K562 (cell line): ENCODE results near the gene TMEM217. TPM values are rescaled to one million over a fixed set of nuclear protein-coding genes. Genes with fewer than 3 reads are reported as not detected.

ENCODE experiments used
- CEBPG ChIP-seq, 3 experiments: fragments of 200-800 bp in 1 of 3; sonication (Bioruptor generic) in 1 of 3; sonication (generic) in 1 of 3; formaldehyde crosslinking in 1 of 3; IDR thresholded peaks in 2 of 3; conservative IDR thresholded peaks in 1 of 3; 2 replicates each; pipeline versions ENCODE4 v1.6.1 to v1.8.0; 2016 to 2022; ENCODE audit warnings: missing compliant biosample characterization in 2 of 3, missing genetic modification characterization in 2 of 3, mild to moderate bottlenecking in 1 of 3, missing genetic modification reagents in 1 of 3
- CHD4 ChIP-seq: fragments of 200-600 bp; sonication (generic); IDR thresholded peaks from 3 replicates; pipeline ENCODE4 v1.6.1; 2012; ENCODE audit warnings: low read depth, mild to moderate bottlenecking, mixed read lengths, low read length, inconsistent platforms; ENCODE audit not compliant: insufficient read depth, insufficient replicate concordance, poor library complexity, severe bottlenecking
- MED1 ChIP-seq: sonication (generic); formaldehyde crosslinking; IDR thresholded peaks from 2 replicates; pipeline ENCODE4 v1.8.1; 2023; ENCODE audit warnings: missing genetic modification reagents, borderline replicate concordance
- MTA3 ChIP-seq: fragments of 450-650 bp; formaldehyde crosslinking; IDR thresholded peaks from 2 replicates; pipeline ENCODE4 v1.6.1; 2017; ENCODE audit warnings: mild to moderate bottlenecking, borderline replicate concordance
- PBX2 ChIP-seq, 2 experiments: IDR thresholded peaks in 1 of 2; conservative IDR thresholded peaks in 1 of 2; 2 replicates each; pipeline ENCODE4 v1.6.1; 2016; ENCODE audit warnings: low read depth in 2 of 2, mild to moderate bottlenecking in 1 of 2, missing compliant biosample characterization in 1 of 2, missing genetic modification characterization in 1 of 2, moderate library complexity in 1 of 2
- ZFX ChIP-seq: sonication (generic); formaldehyde crosslinking; IDR thresholded peaks from 2 replicates; pipeline ENCODE4 v1.8.0; 2022; ENCODE audit warnings: mild to moderate bottlenecking, missing genetic modification reagents, moderate library complexity
- ZNF140 ChIP-seq: fragments of 250-450 bp; sonication (Bioruptor Pico); IDR thresholded peaks from 2 replicates; pipeline ENCODE4 v1.8.0; 2021; ENCODE audit warnings: moderate library complexity, mild to moderate bottlenecking, inconsistent platforms
- ZNF184 ChIP-seq: sonication (generic); formaldehyde crosslinking; IDR thresholded peaks from 2 replicates; pipeline ENCODE4 v1.5.0; 2020; ENCODE audit warnings: missing genetic modification reagents
- ZNF408 ChIP-seq: fragments of 250-450 bp; sonication (Bioruptor Pico); IDR thresholded peaks from 2 replicates; pipeline ENCODE4 v1.4.0; 2020; ENCODE audit warnings: low read depth, mild to moderate bottlenecking, moderate library complexity
- polyA plus RNA-seq, 8 experiments: library from polyadenylated mRNA; depleted of rRNA in 4 of 8; stranded (reverse) in 5 of 8; unstranded in 3 of 8; fragments of >200 nt; fragmentation: Nextera tagmentation in 2 of 8; fragmentation: Illumina TruSeq in 1 of 8; extraction: Ambion mirVana in 2 of 8; extraction: Trizol in 1 of 8; gene quantifications; 2 replicates each; pipeline versions ENCODE4 v1.2.1 to v1.2.3, GENCODE V29; 2011 to 2014; ENCODE audit warnings: inconsistent platforms in 1 of 8, missing spikeins in 1 of 8
- total RNA-seq, 7 experiments: library from RNA; depleted of rRNA in 6 of 7; stranded (reverse); fragments of >200 nt in 6 of 7; fragmentation: Illumina TruSeq in 2 of 7; extraction: Trizol in 2 of 7; gene quantifications; 2 replicates each; pipeline versions ENCODE4 v1.2.1 to v1.2.3, GENCODE V29; 2011 to 2021; ENCODE audit warnings: low replicate concordance in 1 of 7
- TF ChIP-seq, protein P1 (sequence below): IDR thresholded peaks from 3 replicates; pipeline ENCODE4 v1.6.1; 2011; ENCODE audit warnings: borderline replicate concordance, mild to moderate bottlenecking, moderate library complexity; ENCODE audit not compliant: insufficient read length; ENCODE audit errors: extremely low read depth
- TF ChIP-seq, protein P2 (sequence below): fragments of 250-450 bp; sonication (Bioruptor Pico); IDR thresholded peaks from 2 replicates; pipeline ENCODE4 v1.8.0; 2022; ENCODE audit warnings: inconsistent platforms, mild to moderate bottlenecking, moderate library complexity, borderline replicate concordance
- TF ChIP-seq, protein P3 (sequence below): fragments of 450-650 bp; IDR thresholded peaks from 2 replicates; pipeline ENCODE4 v1.6.1; 2014; ENCODE audit warnings: low read depth, mild to moderate bottlenecking, moderate library complexity, borderline replicate concordance
- TF ChIP-seq, protein P4 (sequence below): fragments of 450-650 bp; IDR thresholded peaks from 2 replicates; pipeline ENCODE4 v1.6.1; 2016

TMEM217 gene
- total and polyA plus RNA-seq, 9 of the 15 experiments (the other 6 are each of a cell fraction or from before 2014, with no cell fraction given): 1.3 to 8.0 (median 1.9) TPM

DNA sequence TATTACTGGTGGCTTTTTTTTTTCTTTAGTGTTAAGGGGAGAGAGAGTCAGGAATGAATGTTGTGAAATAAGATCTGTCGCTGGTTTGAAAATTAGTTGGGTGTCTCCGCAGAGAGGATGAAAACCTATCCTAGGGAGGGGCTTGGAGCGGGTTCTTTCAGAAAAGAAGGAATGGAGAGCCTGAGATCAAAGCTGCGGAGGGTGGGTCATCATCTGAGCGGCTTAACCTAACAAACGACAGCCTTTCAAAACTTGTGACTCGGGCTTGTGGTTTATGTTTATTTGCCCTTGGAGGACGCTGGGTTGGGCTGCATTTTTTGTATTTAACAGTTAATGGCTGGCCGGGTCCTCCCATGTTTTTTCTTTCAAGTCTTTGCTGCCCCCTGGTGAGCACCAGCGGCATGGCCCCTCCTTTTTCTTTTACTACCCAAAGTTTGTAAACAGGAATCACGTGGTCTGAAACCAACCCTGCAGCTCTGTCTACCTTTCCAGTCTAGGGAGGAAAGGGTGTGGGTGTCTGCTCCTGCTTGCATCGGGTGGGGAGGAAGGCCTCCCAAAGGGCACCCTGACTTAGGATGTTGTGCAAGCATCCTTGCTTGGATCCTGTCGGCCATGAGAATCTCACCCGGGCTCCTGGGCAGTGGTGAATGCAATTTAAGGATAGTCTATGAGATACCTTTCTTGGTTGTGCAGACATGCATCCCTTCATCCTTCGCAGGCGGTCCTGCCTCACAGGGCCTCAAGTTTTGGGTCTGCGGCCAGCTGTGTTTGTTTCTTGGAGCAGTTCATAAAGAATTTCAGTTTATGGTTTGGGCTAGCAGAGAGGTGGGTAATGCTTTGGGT, 85.8 kb downstream of the TMEM217 start (continued):
- TF ChIP-seq PBX2 (CRISPR knock-in tag; IDR thresholded peaks at IDR 0.05; ENCODE audit: low read depth) (no peak), PBX2 (tag; conservative IDR thresholded peaks at IDR 0.05; ENCODE audit: low read depth) (no peak), ZFX (CRISPR knock-in tag) (0 out of 2 replicates have a peak, but pooled peaks have one; percentile 2), ZNF140 (CRISPR knock-in tag) (no peak), MTA3 (peak; percentile 87), MED1 (CRISPR knock-in tag) (no peak), ZNF408 (CRISPR knock-in tag) (no peak), CEBPG (CRISPR knock-in tag; IDR thresholded peaks at IDR 0.05) (no peak; the same call in 1 of the 2 replicates), CEBPG (tag; conservative IDR thresholded peaks at IDR 0.05 in 1 of 2, IDR thresholded peaks at IDR 0.05 in 1 of 2) (peak; percentile 23 to 45; a peak in 2 of 4 replicates), CHD4 (no peak), ZNF184 (CRISPR knock-in tag) (no peak)
- TF ChIP-seq, protein P1, sequence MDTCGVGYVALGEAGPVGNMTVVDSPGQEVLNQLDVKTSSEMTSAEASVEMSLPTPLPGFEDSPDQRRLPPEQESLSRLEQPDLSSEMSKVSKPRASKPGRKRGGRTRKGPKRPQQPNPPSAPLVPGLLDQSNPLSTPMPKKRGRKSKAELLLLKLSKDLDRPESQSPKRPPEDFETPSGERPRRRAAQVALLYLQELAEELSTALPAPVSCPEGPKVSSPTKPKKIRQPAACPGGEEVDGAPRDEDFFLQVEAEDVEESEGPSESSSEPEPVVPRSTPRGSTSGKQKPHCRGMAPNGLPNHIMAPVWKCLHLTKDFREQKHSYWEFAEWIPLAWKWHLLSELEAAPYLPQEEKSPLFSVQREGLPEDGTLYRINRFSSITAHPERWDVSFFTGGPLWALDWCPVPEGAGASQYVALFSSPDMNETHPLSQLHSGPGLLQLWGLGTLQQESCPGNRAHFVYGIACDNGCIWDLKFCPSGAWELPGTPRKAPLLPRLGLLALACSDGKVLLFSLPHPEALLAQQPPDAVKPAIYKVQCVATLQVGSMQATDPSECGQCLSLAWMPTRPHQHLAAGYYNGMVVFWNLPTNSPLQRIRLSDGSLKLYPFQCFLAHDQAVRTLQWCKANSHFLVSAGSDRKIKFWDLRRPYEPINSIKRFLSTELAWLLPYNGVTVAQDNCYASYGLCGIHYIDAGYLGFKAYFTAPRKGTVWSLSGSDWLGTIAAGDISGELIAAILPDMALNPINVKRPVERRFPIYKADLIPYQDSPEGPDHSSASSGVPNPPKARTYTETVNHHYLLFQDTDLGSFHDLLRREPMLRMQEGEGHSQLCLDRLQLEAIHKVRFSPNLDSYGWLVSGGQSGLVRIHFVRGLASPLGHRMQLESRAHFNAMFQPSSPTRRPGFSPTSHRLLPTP: no peak
- TF ChIP-seq, protein P2, sequence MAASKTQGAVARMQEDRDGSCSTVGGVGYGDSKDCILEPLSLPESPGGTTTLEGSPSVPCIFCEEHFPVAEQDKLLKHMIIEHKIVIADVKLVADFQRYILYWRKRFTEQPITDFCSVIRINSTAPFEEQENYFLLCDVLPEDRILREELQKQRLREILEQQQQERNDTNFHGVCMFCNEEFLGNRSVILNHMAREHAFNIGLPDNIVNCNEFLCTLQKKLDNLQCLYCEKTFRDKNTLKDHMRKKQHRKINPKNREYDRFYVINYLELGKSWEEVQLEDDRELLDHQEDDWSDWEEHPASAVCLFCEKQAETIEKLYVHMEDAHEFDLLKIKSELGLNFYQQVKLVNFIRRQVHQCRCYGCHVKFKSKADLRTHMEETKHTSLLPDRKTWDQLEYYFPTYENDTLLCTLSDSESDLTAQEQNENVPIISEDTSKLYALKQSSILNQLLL (CRISPR knock-in tag): no peak
- TF ChIP-seq, protein P3, sequence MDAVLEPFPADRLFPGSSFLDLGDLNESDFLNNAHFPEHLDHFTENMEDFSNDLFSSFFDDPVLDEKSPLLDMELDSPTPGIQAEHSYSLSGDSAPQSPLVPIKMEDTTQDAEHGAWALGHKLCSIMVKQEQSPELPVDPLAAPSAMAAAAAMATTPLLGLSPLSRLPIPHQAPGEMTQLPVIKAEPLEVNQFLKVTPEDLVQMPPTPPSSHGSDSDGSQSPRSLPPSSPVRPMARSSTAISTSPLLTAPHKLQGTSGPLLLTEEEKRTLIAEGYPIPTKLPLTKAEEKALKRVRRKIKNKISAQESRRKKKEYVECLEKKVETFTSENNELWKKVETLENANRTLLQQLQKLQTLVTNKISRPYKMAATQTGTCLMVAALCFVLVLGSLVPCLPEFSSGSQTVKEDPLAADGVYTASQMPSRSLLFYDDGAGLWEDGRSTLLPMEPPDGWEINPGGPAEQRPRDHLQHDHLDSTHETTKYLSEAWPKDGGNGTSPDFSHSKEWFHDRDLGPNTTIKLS: no peak
- TF ChIP-seq, protein P4, sequence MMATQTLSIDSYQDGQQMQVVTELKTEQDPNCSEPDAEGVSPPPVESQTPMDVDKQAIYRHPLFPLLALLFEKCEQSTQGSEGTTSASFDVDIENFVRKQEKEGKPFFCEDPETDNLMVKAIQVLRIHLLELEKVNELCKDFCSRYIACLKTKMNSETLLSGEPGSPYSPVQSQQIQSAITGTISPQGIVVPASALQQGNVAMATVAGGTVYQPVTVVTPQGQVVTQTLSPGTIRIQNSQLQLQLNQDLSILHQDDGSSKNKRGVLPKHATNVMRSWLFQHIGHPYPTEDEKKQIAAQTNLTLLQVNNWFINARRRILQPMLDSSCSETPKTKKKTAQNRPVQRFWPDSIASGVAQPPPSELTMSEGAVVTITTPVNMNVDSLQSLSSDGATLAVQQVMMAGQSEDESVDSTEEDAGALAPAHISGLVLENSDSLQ: no peak
